ACC112 (cell line): ENCODE data around the gene VCL.
"Not testable (repeated sequence)": the region's sequence is repeated elsewhere in the genome, so short reads cannot be mapped to it uniquely, and the experiment has no call there.

ENCODE experiments used
- H2AFZ ChIP-seq: fragments of 200-600 bp; sonication (generic); one replicate; pipeline ENCODE4 v1.6.0; 2017; ENCODE audit warnings: antibody characterized with exemption, low read length; ENCODE audit not compliant: unreplicated experiment
- H3K27ac ChIP-seq: fragments of 200-600 bp; sonication (generic); 2 replicates; pipeline ENCODE4 v1.5.1; 2014; ENCODE audit warnings: low read depth, mild to moderate bottlenecking, antibody characterized with exemption, low read length, moderate library complexity
- H3K27me3 ChIP-seq: fragments of 200-600 bp; sonication (generic); 2 replicates; pipeline ENCODE4 v1.6.1; 2014; ENCODE audit warnings: mild to moderate bottlenecking, antibody characterized with exemption, low read length, moderate library complexity, mixed read lengths; ENCODE audit not compliant: insufficient read depth
- H3K36me3 ChIP-seq: fragments of 200-600 bp; sonication (generic); 2 replicates; pipeline ENCODE4 v1.6.1; 2016; ENCODE audit warnings: mild to moderate bottlenecking, antibody characterized with exemption, low read length, moderate library complexity, mixed read lengths; ENCODE audit not compliant: insufficient read depth
- H3K4me1 ChIP-seq: fragments of 200-600 bp; sonication (generic); one replicate; pipeline ENCODE4 v1.6.1; 2016; ENCODE audit warnings: low read length, mixed read lengths; ENCODE audit not compliant: insufficient read depth, unreplicated experiment, control insufficient read depth
- H3K4me3 ChIP-seq: fragments of 200-600 bp; sonication (generic); 2 replicates; pipeline ENCODE4 v1.5.1; 2014; ENCODE audit warnings: mild to moderate bottlenecking, low read depth, low read length
- H3K79me2 ChIP-seq: fragments of 200-600 bp; sonication (generic); one replicate; pipeline ENCODE4 v1.6.0; 2016; ENCODE audit warnings: low read length; ENCODE audit not compliant: control insufficient read depth, unreplicated experiment, insufficient read depth

VCL gene

DNA sequence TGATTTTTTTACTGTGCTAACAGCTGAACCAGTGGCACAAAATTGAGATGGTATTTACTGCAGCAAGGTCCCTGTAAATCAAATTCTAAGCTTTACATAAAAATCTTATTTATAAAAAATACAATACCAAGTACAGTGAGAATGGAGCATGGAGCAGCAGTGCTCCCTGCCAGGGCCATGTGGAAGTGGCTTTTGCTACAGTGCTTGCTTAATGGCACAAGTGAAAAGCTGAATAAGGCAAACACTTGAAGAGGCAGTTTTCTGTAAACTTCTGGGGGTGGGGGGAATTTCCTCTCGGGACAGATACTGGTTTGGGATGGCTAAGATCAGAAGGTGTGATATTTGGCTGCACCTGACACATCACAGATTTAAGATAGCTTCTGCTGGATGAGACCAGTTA is 125.2 kb downstream of the VCL start:
- Histone ChIP-seq H3K27ac (no peak overlapping the region), H3K4me1 (peaks cover 27% of the 10 kb centered on the region), H2AFZ (no peak overlapping the region), H3K36me3 (peaks cover 46% of the 10 kb centered on the region), H3K27me3 (no peaks in the 10 kb centered on the region), H3K79me2 (peaks cover 5% of the 10 kb centered on the region), H3K4me3 (no peak overlapping the region)

DNA sequence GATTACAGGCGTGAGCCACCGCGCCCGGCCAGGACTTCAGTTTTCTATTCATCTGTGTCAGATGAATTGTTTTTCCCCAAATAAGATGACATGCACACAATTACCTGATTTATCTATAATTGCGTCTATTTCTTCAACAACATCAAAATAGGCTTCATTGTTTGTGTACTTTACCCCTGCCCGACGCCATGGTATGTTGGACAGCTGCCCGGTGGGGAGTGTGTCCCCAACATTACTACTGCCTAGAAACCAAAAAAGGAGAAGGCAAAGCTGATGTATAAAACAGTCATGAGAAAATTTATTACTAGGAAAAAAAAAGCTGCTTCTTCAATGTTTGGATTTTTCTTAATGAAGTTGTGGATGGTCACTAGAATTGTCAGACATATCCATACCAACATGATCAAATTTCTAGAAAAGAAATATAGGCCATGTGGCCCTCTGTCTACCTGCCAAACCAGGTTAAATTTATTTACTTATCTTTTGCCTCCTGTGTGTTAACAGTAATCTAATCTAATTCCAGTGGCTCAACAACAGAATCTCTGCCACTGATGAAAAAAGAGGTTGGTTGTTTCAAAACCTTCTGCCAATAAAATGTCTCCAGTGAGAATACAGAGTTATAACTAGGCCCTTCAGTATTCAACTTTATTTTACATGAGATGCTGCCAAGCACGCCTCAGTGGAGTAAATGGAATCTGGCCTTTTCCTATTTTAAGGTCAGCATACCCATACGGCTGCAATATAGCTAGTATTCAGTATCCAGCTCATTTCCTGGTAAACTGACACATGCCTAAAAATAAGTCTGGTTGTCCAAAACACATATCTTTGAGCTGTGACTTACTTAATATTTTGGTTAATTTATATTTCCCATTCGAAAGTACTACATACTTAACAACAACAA is 136.3 kb downstream of the VCL start:
- H3K4me3 ChIP-seq, result no peak overlapping the region
- no peak overlapping the region for H3K27ac ChIP-seq
- no peaks in the 10 kb centered on the region for H3K27me3 ChIP-seq
- H2AFZ ChIP-seq, result no peak overlapping the region
- no peaks in the 10 kb centered on the region for H3K79me2 ChIP-seq
- no peaks in the 10 kb centered on the region for H3K4me1 ChIP-seq
- peaks cover 32% of the 10 kb centered on the region for H3K36me3 ChIP-seq

DNA sequence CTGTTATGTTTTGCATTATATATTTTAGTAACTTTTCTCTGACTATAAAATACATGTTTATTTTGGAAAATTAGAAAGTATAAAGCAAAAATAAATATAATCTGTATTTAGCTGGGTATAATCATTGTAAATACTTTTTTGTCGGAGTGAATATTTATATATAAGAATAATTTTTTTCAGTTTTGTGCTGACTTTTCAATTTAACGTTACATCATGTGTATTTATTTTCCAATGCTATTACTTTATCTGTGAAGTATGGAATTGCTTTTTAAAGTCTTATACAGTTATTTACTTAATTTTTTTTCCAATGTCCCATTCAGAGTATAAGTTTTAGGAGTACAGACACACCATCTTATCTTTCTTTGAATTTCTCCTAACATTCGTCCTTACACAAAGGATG is 137.5 kb downstream of the VCL start:
- peaks cover 28% of the 10 kb centered on the region for H3K36me3 ChIP-seq
- H2AFZ ChIP-seq, result no peak overlapping the region
- peaks cover 6% of the 10 kb centered on the region for H3K79me2 ChIP-seq
- H3K4me3 ChIP-seq, result no peak overlapping the region
- H3K27ac ChIP-seq, result no peak overlapping the region
- no peaks in the 10 kb centered on the region for H3K4me1 ChIP-seq
- no peaks in the 10 kb centered on the region for H3K27me3 ChIP-seq

DNA sequence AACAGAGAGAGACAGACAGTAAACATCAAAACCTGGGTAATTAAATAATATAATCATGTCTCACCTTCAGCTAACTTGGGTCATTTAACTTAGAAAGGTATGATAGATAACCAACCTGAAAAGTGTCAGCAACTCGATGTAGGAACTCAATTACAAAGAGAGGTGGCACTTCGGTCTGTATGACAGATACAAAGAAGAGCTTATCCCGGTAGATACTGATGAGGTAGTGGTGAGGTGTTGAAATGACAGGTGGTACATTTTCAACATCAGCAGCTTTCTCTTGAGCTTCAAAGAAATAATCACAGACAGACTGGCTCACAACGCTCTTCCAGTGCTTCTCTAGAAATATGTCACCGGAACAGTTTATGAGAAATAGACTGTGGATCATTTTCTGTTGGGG is 140.1 kb downstream of the VCL start:
- peaks cover 28% of the 10 kb centered on the region for H3K36me3 ChIP-seq

DNA sequence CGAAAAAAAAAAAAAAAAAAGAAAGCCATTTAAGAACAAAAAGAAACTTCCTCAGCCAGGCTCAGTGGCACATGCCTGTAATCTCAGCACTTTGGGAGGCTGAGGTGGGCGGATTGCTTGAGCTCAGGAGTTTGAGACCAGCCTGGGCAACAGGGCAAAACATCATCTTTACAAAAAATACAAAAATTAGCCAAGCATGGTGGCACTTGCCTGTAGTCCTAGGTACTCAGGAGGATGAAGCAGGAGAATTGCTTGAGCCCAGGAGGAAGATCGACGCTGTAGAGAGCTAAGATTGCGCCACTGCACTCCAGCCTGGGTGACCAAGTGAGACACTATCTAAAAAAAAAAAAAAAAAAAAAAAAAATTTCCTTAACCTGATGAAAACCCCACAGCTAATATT is 140.7 kb downstream of the VCL start:
- Histone ChIP-seq H3K79me2 (peaks cover 33% of the 10 kb centered on the region), H3K36me3 (peaks cover 28% of the 10 kb centered on the region)
- H2AFZ ChIP-seq, H3K27me3 ChIP-seq, H3K4me1 ChIP-seq, H3K4me3 ChIP-seq, H3K27ac ChIP-seq: not testable (repeated sequence)

More for the DNA sequence above, 140.1 kb downstream of the VCL start:
- no peaks in the 10 kb centered on the region for H3K27me3 ChIP-seq
- no peak overlapping the region for H3K4me3 ChIP-seq
- H3K4me1 ChIP-seq, result no peaks in the 10 kb centered on the region
- no peak overlapping the region for H3K27ac ChIP-seq
- H2AFZ ChIP-seq, result no peak overlapping the region
- H3K79me2 ChIP-seq, result peaks cover 28% of the 10 kb centered on the region

DNA sequence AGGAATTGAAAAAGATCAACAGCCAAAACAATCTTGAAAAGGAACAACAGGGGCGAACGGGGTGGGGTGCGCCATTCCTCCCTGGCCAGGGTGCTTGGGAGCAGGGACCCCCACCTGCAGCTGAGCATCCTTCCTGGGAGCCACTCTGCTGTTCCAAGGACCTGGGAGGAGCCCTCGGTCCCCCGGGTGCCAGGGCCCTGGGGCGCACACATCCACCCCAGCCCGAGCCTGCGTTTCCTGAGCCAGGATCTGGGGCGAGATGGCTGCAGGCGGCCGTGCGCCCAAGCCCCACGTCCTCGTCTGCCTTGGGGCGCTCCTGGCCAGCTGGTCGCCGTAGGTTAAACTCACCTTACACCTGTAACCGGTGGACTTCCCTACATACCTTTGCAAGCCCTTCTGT is 142.1 kb downstream of the VCL start:
- peaks cover 4% of the 10 kb centered on the region for H3K4me1 ChIP-seq
- H2AFZ ChIP-seq, result no peak overlapping the region
- no peaks in the 10 kb centered on the region for H3K27me3 ChIP-seq
- no peak overlapping the region for H3K27ac ChIP-seq
- no peak overlapping the region for H3K4me3 ChIP-seq
- H3K36me3 ChIP-seq, result peaks cover 19% of the 10 kb centered on the region
- H3K79me2 ChIP-seq, result peaks cover 44% of the 10 kb centered on the region

DNA sequence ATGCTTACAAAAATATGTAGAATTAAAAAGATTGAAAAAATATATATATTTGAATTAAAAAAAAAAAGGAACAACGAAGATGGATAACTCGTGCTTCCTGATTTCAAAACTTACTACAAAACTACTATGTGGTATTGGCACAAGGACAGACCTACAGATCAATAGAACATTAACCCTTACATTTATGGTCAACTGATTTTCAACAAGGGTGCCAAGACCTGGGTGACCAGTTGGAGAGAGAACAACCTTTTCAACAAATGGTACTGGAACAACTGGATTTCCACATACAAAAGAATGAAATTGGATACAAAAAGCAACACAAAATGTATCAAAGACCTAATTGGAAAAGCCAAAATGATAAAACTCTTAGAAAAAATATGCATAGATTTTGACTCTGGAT is 142.6 kb downstream of the VCL start:
- Histone ChIP-seq H3K4me3 (no peak overlapping the region), H3K36me3 (peaks cover 19% of the 10 kb centered on the region), H3K27me3 (no peaks in the 10 kb centered on the region), H3K27ac (no peak overlapping the region), H3K4me1 (peaks cover 10% of the 10 kb centered on the region), H2AFZ (no peak overlapping the region), H3K79me2 (peaks cover 45% of the 10 kb centered on the region)

DNA sequence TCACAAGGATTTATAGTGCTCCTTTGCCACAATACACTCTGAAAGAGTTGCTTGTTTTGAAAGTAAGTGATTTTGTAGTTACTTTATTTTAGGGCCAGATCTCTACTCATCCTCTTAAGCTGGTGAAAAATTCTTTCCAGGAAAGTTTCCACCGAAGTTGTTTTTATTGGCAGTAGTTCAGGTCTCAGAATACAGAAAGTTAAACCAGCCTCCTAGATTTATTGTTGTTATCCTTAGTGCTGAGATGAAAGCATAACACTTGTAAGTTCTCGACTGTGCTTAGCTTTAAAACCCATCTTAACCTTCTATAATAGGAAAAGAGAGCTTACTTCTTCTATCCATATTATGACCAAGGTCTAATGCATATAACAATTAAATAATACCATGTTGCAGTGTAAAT is 147.2 kb downstream of the VCL start:
- Histone ChIP-seq H3K27ac (0 out of 2 replicates have a peak overlapping the region, but pooled peaks have one; percentile 16), H2AFZ (no peak overlapping the region), H3K79me2 (peaks cover 74% of the 10 kb centered on the region), H3K4me1 (peaks cover 23% of the 10 kb centered on the region), H3K36me3 (no peaks in the 10 kb centered on the region), H3K27me3 (no peaks in the 10 kb centered on the region), H3K4me3 (0 out of 2 replicates have a peak overlapping the region, but pooled peaks have one; percentile 5)

DNA sequence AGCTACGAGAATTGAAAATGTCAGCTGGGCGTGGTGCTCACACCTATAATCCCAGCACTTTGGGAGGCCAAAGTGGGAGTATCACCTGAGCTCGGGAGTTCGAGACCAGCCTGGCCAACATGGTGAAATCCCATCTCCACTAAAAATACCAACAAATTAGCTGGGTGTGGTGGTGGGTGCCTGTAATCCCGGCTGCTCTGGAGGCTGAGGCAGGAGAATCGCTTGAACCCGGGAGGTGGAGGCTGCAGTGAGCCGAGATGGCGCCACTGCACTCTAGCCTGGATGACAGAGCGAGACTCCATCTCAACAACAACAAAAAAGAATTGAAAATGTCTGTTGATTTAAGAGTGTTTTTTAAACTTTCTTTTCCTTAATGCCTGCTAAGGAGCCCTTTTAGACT is 149.1 kb downstream of the VCL start:
- Histone ChIP-seq H3K79me2 (peaks cover 69% of the 10 kb centered on the region), H3K4me1 (peaks cover 23% of the 10 kb centered on the region)
- H2AFZ ChIP-seq, H3K27ac ChIP-seq, H3K27me3 ChIP-seq, H3K36me3 ChIP-seq, H3K4me3 ChIP-seq: not testable (repeated sequence)

DNA sequence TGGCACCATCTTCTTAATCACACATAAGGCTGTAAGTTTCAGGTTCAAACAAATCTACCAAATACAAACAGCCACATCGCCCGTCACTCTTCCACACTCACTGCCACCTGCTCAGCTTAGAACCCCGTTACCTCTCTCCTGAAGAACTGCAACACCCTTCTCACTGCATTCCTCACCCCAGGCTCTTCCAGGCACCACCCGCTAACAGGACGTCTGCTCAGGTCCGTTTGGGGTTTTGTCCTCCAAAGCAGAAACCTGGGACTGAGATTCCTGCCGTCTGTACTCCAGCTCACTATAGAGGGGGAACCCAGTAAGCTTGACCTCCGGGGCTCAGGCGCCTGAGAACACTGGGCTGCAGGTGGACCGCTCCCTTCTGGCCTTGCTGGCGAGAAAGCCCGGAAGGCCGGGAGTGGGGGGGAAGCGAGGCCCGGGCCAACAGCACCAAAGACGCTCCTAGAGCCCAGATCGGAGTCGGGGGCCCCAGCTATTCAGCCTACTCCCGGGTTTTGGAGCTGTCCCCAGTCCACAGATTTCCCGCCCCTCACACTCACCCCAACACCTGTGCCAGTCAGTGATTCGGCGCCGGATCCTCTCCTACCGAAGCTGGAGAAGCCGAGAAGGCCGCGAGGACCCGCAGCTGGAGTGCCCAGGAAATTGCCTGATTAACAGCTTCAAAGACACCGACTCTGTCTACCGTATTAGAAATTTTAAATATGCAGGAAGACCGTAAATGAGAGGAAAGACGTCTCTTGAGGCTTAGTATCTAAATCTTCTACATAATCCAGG is 152.5 kb downstream of the VCL start, which contains the start of gene AP3M1:
Gene AP3M1 (minus strand): TSS at position 625 of the 786 bp plus-strand sequence. CDS start 12,449 bp downstream, outside the sequence.
- H3K27me3 ChIP-seq, result no peaks in the 10 kb centered on the region
- H3K27ac ChIP-seq, result peak within 1 kb of the TSS; percentile 81
- peaks cover 53% of the 10 kb centered on the region for H3K79me2 ChIP-seq

More for the DNA sequence above, 152.5 kb downstream of the VCL start, which contains the start of gene AP3M1:
- Histone ChIP-seq H3K36me3 (no peaks in the 10 kb centered on the region), H3K4me1 (peaks cover 23% of the 10 kb centered on the region), H3K4me3 (peak within 1 kb of the TSS; percentile 97), H2AFZ (peak within 1 kb of the TSS; percentile 97)
